Activated CD4-positive, CD25-positive, alpha-beta regulatory T cell treated with anti-CD3 and anti-CD28 coated beads, Interleukin-2, amount 50 U/mL, for 24 hours (primary cell): ENCODE data around the gene ZNF100.
A peak's percentile ranks its signal among the peaks of the same experiment; 100 is the strongest.
"Not testable (repeated sequence)": the region's sequence is repeated elsewhere in the genome, so short reads cannot be mapped to it uniquely, and the experiment has no call there.

ENCODE experiments used
- ATAC-seq, 2 donors: fragments of 150-1000 bp; cut with Tn5 transposase; one replicate each; pipeline ENCODE4 v1.10.0; 2021; ENCODE audit warnings: mild to moderate bottlenecking in 1 of 2, moderate library complexity in 1 of 2

Gene ZNF100

GRCh38 chr19:21699197-21699596 is 68.2 kb downstream of the ZNF100 start:
- no peak for ATAC-seq

GRCh38 chr19:21698215-21698614 is 69.2 kb downstream of the ZNF100 start:
- ATAC-seq, result no peak

- no peak for ATAC-seq
Measured at GRCh38 chr19:21697698-21698097, 69.7 kb downstream of the ZNF100 start.

DNA sequence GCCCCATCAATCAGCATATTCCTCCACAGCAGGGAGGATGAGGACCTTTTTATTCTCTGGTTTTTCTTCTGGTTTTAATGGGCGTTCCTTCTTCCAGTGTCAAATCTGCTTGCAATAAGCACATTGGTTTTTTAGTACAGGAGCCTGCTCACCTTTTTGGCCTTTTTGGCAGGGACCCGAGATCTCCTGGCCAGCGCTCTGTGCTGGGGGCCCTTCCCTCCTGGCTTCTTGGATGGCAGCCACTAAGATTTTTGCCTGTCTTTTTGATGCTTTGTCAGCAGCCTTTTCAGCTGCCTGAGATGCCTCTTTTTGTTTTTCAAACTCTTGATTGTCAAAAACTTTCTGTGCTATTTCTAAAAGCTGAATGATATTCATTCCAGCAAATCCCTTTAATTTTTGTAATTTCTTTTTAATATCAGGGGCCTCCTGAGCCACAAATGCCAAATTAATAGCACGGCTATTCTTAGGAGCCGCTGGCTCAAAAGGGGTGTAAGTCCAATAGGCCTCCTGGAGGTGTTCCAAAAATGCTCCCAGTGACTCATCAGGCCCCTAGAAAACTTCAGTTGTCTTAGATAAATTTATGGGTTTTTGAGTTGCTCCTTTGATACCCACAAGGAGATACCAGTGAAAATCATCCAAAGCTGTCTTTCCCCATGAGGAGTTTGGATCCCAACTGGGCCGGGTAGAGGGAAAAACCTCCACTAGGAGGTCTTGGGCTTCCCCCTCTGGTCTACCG is 73.0 kb downstream of the ZNF100 start:
- no peak for ATAC-seq

GRCh38 chr19:21693399-21693798 is 74.0 kb downstream of the ZNF100 start:
- ATAC-seq, result no peak

- ATAC-seq, result no peak
Measured at GRCh38 chr19:21691661-21692060, 75.7 kb downstream of the ZNF100 start.

DNA sequence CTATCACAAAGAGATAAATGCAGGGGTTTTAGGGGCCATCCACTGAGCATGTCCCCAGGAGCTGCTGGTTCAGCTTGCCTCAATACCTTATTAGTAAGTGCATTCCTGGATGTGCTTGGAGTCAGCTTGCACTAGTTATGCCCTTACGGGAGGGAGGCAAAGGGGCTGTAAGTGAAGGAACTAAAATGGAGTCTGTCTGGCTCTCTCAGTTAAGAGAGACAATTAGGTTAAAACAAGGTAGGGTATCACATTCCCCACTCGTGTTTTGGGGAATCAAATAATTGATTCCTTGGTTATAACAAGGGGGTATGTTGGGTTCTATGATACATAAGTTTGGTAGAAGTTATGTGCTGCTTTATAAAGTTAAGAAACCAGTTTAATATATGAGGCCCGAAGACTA is 78.9 kb downstream of the ZNF100 start:
- ATAC-seq, result no peak

DNA sequence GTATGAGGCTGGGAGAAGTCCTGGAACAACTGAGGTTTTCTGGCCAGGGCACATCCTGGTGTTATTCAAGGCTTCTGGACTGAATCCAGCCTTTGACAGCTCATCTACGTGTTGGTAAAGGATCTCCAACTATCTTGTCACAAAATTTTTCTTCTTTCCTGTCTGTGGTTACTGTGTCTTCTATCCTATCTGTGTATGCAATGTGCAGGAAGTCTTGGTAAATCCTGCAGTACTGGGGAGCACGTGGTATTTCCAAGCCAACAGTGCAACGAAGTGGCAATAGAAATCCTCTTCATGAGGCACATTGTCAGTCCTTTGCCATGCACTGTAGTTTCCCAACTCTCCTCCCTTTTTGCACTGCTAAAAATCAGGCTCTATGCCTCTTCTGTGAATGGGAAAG is 86.7 kb downstream of the ZNF100 start:
- ATAC-seq, result no peak

- ATAC-seq, result no peak
Measured at GRCh38 chr19:21680026-21680425, 87.4 kb downstream of the ZNF100 start.

- peak in 1 of 2 donors; percentile 35 for ATAC-seq
Measured at GRCh38 chr19:21677696-21678418, 89.5 kb downstream of the ZNF100 start.

DNA sequence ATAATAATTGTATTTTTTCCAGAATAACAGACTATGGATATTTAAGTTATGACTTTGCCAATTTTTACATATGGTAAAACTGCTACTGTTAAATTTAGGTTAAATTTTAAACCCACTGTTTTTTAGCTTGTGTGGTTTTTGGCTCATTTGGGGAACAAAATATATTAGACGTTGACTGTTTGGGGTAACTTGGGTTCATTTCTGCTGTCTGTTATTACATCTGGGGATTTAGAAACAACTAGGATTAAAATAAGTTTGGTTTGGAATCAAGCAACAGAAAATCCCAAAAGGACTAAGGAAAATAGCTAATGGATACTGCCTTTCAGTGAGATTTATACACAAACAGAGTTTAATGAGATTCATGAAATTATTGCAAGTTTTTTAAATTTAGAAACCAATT is 92.9 kb downstream of the ZNF100 start:
- ATAC-seq, result no peak

DNA sequence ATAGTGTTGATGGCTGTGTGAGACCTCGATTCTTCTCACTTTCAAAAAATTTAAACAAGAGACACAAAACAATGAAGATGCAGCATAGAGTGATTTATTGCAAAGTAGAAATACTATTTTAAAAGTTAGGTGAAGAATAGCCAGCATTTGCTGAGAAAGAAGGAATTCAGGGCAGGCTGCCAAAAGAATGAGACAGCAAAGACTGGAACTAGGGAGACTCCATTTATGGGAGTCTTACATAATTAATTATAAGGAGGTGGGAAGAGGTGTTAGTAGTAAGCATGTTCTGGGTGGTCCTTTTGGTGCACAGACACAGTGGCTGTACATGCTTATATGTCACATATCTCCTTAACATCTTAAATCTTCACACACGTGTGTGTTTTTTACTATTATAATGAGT is 93.9 kb downstream of the ZNF100 start:
- ATAC-seq, result not testable (repeated sequence)
